ENCODE measurements around the gene GDF15.
"Not testable (repeated sequence)": the region's sequence is repeated elsewhere in the genome, so short reads cannot be mapped to it uniquely, and the experiment has no call there.

- TF ChIP-seq, protein P1, sequence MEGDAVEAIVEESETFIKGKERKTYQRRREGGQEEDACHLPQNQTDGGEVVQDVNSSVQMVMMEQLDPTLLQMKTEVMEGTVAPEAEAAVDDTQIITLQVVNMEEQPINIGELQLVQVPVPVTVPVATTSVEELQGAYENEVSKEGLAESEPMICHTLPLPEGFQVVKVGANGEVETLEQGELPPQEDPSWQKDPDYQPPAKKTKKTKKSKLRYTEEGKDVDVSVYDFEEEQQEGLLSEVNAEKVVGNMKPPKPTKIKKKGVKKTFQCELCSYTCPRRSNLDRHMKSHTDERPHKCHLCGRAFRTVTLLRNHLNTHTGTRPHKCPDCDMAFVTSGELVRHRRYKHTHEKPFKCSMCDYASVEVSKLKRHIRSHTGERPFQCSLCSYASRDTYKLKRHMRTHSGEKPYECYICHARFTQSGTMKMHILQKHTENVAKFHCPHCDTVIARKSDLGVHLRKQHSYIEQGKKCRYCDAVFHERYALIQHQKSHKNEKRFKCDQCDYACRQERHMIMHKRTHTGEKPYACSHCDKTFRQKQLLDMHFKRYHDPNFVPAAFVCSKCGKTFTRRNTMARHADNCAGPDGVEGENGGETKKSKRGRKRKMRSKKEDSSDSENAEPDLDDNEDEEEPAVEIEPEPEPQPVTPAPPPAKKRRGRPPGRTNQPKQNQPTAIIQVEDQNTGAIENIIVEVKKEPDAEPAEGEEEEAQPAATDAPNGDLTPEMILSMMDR (IDR thresholded peaks at IDR 0.05; ENCODE audit: borderline replicate concordance, extremely low read depth, low read length, poor library complexity, severe bottlenecking) = not testable (repeated sequence)
- TF ChIP-seq EZH2 (IDR thresholded peaks at IDR 0.05; ENCODE audit: borderline replicate concordance, low read depth, low read length, severe bottlenecking) = not testable (repeated sequence)
Observed at GRCh38 chr19:18402455-18403248, 16.7 kb downstream of the GDF15 start.
